ENCODE data around the gene MYOD1. TPM values are rescaled to one million over a fixed set of nuclear protein-coding genes. Genes with fewer than 3 reads are reported as not detected.

MYOD1 gene
- total RNA-seq, 4 donors from 2014 or later: not detected

- ATAC-seq (ENCODE audit: low FRiP score) (no peak), DNase-seq (ENCODE audit: low spot score) (no peak)
Observed at GRCh38 chr11:17739945-17740338, 20.6 kb downstream of the MYOD1 start.

GRCh38 chr11:17740649-17741235 is 21.4 kb downstream of the MYOD1 start:
- no peak for DNase-seq (ENCODE audit: low spot score)
- no peak for ATAC-seq (ENCODE audit: low FRiP score)
- TF ChIP-seq CTCF (IDR thresholded peaks at IDR 0.05): no peak

More at GRCh38 chr11:17739945-17740338, 20.6 kb downstream of the MYOD1 start:
- TF ChIP-seq CTCF (IDR thresholded peaks at IDR 0.05): no peak

- DNase-seq (ENCODE audit: low spot score) (no peak), ATAC-seq (ENCODE audit: low FRiP score) (no peak)
- TF ChIP-seq CTCF (IDR thresholded peaks at IDR 0.05): no peak
Observed at GRCh38 chr11:17741487-17741886, 22.1 kb downstream of the MYOD1 start.

GRCh38 chr11:17742019-17742418 is 22.6 kb downstream of the MYOD1 start:
- ATAC-seq (ENCODE audit: low FRiP score) (no peak), DNase-seq (ENCODE audit: low spot score) (no peak)
- no peak for TF ChIP-seq CTCF (IDR thresholded peaks at IDR 0.05)

- no peak for ATAC-seq (ENCODE audit: low FRiP score)
- DNase-seq (ENCODE audit: low spot score): no peak
- TF ChIP-seq CTCF (IDR thresholded peaks at IDR 0.05): no peak
Observed at GRCh38 chr11:17743026-17743807, 23.8 kb downstream of the MYOD1 start.

- ATAC-seq (ENCODE audit: low FRiP score) (no peak), DNase-seq (ENCODE audit: low spot score) (no peak)
- TF ChIP-seq CTCF (IDR thresholded peaks at IDR 0.05): no peak
Observed at GRCh38 chr11:17743808-17744119, 24.4 kb downstream of the MYOD1 start.
